Inferior parietal cortex (tissue), 1 donor: ENCODE results near the gene SBK1.
"Not testable (repeated sequence)": the region's sequence is repeated elsewhere in the genome, so short reads cannot be mapped to it uniquely, and the experiment has no call there.

ENCODE experiments used
- DNase-seq: peaks from one replicate; pipeline ENCODE4 v3.0.0-alpha.2; 2016; ENCODE audit errors: extremely low spot score

Gene SBK1

GRCh38 chr16:28291651-28292626 is at the start of gene SBK1:
TSS of gene SBK1 (plus strand) at chr16:28292525. CDS start at chr16:28317392, 24,867 bp downstream.
- DNase-seq = peak; percentile 65

- DNase-seq = not testable (repeated sequence)
Measured at GRCh38 chr16:28249483-28249882, 42.8 kb upstream of the SBK1 start.

DNA sequence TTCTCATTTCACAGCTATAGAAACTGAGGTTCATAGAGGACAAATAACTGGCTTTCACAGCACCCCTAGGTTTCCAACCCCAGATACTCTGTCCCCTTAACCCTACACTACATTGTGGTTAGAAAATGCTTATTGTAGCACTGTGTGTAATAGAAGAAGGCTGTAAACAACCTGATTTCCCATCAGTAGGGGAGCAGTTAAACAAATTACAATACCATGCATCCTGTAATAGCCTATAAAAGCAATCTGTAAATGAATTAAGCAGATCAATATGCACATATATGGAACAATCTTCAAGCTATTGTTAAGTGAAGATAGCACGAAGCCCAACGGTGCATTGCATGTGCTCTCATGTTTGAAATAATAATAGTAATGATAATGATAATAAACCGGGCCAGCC is 41.3 kb upstream of the SBK1 start:
- no peak for DNase-seq

GRCh38 chr16:28254158-28254557 is 38.2 kb upstream of the SBK1 start:
- no peak for DNase-seq

GRCh38 chr16:28255838-28256237 is 36.5 kb upstream of the SBK1 start:
- no peak for DNase-seq

- DNase-seq = no peak
Measured at GRCh38 chr16:28257256-28257655, 35.1 kb upstream of the SBK1 start.

GRCh38 chr16:28258567-28258966 is 33.8 kb upstream of the SBK1 start:
- DNase-seq = no peak

DNA sequence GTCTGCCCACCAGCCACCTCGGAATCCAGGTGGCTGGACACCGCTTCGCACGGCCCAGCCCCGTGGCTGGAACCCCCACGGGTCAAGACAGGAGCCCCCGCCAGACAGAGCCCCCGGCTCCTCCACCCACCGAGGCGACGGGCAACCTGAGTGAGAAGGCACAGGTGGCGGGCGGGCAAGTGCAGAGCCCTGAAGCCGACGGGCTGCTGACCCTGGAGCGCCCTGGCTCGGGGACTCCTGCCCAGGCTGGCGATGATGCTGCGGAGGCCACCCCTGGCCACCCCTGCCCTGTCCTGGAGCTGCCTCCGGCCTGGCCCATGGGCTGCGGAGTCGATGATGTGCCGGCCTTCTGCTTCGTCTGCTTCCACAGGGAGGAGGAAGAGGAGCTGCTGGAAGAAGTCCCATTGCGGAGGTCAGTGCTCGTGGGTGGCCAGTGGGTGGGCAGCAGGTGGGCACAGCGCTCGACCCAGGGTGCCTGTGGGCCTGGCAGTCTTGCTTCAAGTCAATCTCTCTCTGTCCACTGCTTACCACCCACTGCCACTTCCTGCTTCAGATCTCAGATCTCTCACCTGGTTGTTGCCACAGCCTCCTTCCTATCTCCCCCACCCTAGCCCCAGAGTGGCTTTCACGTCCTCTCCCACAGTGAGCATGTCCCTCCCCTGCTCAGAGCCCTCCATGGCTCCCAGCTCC is 33.1 kb upstream of the SBK1 start:
- DNase-seq = no peak

- DNase-seq = no peak
Measured at GRCh38 chr16:28259781-28260150, 32.6 kb upstream of the SBK1 start.

DNA sequence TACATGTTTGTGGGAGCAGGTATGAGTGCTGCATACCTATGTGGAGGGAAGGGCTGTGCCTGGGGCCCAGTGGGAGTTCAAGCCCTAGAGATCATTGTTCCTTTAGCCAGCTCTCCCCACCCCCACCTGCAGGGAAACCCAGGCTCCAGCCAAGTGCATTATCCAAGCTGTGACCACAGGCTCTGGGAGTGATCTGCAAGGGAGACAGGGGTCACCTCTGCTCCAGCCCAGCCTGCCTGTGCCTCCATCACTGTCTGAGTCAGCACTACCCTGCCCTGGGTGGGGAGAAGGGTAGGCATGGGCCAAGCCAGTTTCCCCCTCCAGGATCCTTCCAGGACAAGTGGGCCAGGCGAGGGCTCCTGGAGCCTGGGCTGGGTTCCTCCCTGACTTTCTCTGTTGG is 32.1 kb upstream of the SBK1 start:
- DNase-seq = no peak

GRCh38 chr16:28261942-28262341 is 30.4 kb upstream of the SBK1 start:
- no peak for DNase-seq

- no peak for DNase-seq
Measured at GRCh38 chr16:28263305-28263704, 29.0 kb upstream of the SBK1 start.

DNA sequence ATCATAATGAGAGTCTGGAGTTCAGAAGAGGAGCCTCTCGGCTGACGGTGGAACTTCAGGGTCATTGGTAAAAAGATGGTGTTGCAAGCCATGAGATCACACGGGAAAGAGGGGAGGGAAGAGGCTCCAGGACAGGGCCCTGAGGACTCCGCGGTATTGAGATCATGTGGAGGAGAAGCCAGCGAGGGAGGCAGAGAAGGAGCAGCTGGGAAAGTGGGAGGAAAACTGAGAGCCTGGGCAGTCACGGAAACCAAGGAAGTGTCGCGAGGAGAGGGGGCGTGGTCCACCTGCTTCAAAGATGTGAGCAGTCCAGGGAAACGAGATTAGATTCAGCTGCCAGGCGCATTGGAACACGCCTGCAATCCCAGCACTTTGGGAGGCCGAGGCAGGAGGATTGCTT is 27.7 kb upstream of the SBK1 start:
- DNase-seq = no peak

GRCh38 chr16:28265822-28266221 is 26.5 kb upstream of the SBK1 start:
- DNase-seq = no peak

DNA sequence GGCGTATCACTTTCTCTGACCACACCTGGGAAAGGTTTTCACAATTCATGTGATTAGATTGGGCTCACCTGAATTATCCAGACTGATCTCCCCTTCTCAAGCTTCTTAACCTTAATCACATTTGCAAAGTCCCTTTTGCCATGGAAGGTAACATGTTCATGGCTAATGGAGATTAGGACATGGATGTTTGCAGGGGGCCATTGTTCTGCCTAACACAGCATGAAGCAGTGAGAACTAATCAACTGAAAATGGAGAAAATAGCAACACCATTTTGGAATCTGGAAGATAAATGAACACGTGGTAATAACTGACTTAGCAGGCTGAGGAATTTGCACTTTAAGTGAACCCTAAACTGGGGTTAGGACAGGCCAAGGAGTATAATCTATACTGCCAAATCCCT is 25.0 kb upstream of the SBK1 start:
- no peak for DNase-seq

- DNase-seq = no peak
Measured at GRCh38 chr16:28273511-28273910, 18.8 kb upstream of the SBK1 start.

- no peak for DNase-seq
Measured at GRCh38 chr16:28274676-28275075, 17.6 kb upstream of the SBK1 start.

DNA sequence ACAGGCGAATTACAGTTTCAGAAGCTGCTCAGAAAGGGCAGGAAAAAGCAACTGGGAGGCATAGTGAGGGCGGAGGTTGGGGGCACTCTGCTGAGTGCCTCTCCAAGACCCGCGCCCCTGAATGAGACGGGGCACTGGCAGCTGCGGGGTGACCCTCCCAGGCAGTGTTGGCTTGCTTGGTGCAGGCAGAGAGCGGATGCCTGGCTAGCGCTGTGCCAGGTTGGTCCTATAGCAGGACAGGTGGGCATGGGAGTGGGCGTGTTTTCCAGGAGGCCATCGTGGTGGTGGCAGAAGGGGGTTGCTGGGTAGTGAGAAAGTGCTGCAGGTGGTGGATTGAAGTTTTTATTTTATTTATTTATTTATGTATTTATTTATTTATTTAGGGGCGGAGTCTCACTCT is 16.0 kb upstream of the SBK1 start:
- no peak for DNase-seq

DNA sequence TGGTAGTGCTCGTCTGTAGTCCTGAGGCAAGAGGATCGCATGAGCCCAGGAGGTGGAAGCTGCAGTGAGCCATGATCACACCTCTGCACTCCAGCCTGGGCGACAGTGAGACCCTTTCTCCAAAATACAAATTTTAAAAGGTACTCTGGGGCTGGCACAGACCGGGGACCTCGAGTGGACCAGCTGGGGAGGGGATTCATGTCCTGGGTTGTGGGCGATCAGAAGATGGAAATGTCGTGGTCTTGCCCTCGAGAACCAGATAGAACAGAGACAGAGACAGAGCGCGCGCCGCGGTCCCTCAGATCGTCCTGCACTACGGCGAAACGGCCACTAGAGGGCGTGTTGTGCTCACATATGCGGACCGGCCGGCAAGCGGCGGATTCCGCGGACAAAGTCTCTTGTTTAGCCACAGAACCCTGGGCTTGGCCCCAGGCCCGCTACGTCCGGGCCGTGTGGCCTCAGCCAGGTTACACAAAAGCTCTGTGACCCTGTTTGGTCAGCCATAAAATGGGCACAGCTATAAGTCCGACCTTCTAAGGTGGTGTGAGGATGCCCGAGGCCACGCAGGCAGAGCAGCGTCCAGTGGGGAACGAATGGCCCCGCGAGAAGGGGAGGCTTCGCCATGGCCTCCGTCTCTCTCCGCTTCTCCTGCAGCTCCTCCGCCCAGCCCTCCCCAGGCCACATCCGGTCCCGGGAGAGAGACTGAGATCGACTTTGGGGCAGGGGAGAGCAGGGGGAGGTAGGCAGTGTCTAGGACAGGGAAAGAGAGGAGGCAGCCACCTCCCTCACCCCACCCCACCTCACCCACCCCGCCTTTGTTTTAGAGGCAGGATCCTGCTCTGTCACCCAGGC is 14.6 kb upstream of the SBK1 start:
- peak; percentile 90 for DNase-seq

- no peak for DNase-seq
Measured at GRCh38 chr16:28279006-28279405, 13.3 kb upstream of the SBK1 start.

DNA sequence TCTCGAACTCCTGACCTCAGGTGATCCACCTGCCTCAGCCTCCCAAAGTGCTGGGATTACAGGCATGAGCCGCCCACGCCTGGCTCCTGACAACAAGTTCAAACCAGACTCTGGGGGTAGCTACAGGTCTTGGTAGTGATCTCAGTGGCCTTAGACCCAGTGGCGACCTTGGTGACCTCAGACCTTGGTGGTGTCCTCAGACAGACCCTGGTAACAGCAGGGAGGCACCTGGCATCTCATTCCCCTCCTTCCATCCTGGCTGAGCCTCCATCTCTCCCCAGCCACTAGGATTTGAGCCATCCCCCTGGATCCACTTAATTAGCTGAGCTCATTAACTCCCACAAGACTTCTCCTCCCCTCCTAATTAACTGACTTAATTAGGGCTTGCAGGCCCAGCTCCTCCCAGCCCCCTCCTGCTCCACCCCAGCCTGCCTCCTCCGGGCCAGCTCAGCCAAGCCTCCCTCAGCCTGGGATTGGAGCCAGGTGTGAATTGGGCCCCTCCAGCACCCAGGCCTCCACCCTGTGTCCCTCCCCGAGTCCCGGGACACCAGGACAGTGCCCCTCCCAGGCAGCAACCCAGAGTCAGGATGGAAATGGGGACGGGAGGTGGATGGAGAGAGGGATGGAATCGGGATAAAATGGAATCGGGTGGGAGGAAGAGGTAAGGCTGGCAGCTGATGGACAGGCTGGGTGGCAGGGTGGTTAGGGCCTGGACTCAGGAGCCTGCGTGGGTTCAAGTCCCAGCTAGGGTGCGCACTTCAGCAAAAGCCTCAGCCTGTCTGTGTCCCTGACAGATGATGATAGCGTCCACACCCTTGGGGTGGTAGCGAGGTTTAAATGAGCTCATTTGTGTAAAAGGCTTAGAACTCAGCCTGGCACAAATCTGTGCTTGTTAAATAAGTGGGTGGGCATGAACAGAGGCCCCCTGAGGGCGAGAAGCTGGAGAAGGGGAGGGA is 11.2 kb upstream of the SBK1 start:
- DNase-seq = no peak
